Lower lobe of right lung (tissue), 2 donors: ENCODE results near the gene MED23. TPM values are rescaled to one million over a fixed set of nuclear protein-coding genes. Genes with fewer than 3 reads are reported as not detected.

ENCODE experiments used
- ATAC-seq, 2 donors: fragments of 200-7000 bp; cut with Tn5 transposase; one replicate each; pipeline ENCODE4 v1.9.1; 2020 to 2022; ENCODE audit warnings: mild to moderate bottlenecking in 2 of 2, moderate library complexity in 2 of 2
- DNase-seq: peaks from one replicate; pipeline ENCODE4 v3.0.0-alpha.2; 2020
- H3K27ac ChIP-seq: fragments of 200-600 bp; one replicate; pipeline ENCODE4 v1.8.0; 2022
- H3K27me3 ChIP-seq: fragments of 200-600 bp; one replicate; pipeline ENCODE4 v1.8.0; 2022; ENCODE audit warnings: low read depth
- H3K36me3 ChIP-seq: fragments of 200-600 bp; one replicate; pipeline ENCODE4 v1.8.0; 2022; ENCODE audit warnings: mild to moderate bottlenecking
- H3K4me1 ChIP-seq: fragments of 200-600 bp; one replicate; pipeline ENCODE4 v1.8.0; 2022
- H3K4me3 ChIP-seq: fragments of 200-600 bp; one replicate; pipeline ENCODE4 v1.8.0; 2022; ENCODE audit warnings: mild to moderate bottlenecking
- H3K9me3 ChIP-seq: fragments of 200-600 bp; one replicate; pipeline ENCODE4 v1.8.0; 2022
- CTCF ChIP-seq: fragments of 200-600 bp; IDR thresholded peaks from one replicate; pipeline ENCODE4 v1.8.0; 2022; ENCODE audit warnings: antibody characterized with exemption, mild to moderate bottlenecking
- intact Hi-C: fragments of 100-400 bp; cut with DNase I; formaldehyde crosslinking; loops from one replicate; pipeline ENCODE4 v1.11.0; 2022
- long read RNA-seq: library from polyadenylated mRNA; unstranded; transcript quantifications from one replicate; pipeline ENCODE4 v2.0.0, GENCODE V29; 2021
- total RNA-seq: library from RNA; stranded (reverse); fragmentation: NEBNext Ultra II Directional; extraction: Animal tissue kit (Norgen Biotek cat#: 25700); gene quantifications from one replicate; pipeline ENCODE4 v1.2.1, GENCODE V29; 2021
- donor health status: DM: no; HTN: yes; CAD: no; lungs with severe emphysema.

The MED23 gene
- 28.9 TPM for total RNA-seq
- long read RNA-seq, full-length matches to known transcripts = 5 of 12 reads
- long read RNA-seq, partial matches to known transcripts = 5 of 12 reads
- long read RNA-seq, other reads (novel, unspliced or antisense) = 2 of 12 reads

- no peaks in the 10 kb centered on the region for H3K27me3 ChIP-seq
These were observed at the start of gene MED23 for GRCh38 chr6:131627724-131628682. MED23 (minus strand) TSS chr6:131628242; CDS start chr6:131628049, 193 bp downstream.

GRCh38 chr6:131673184-131673583 is 45.1 kb upstream of the MED23 start:
- intact Hi-C loops = no loop called here
- no peaks in the 10 kb centered on the region for H3K27me3 ChIP-seq
- no peaks in the 10 kb centered on the region for H3K36me3 ChIP-seq
- H3K9me3 ChIP-seq = no peaks in the 10 kb centered on the region
- H3K4me1 ChIP-seq = no peaks in the 10 kb centered on the region
- DNase-seq = no peak
- H3K4me3 ChIP-seq = no peak overlapping the region
- no peak for ATAC-seq
- no peak for TF ChIP-seq CTCF
- H3K27ac ChIP-seq = no peak overlapping the region

More at GRCh38 chr6:131627724-131628682, at the start of gene MED23:
- H3K9me3 ChIP-seq = no peaks in the 10 kb centered on the region
- peak; percentile 98 for TF ChIP-seq CTCF
- ATAC-seq = peak; percentile 99 to 100
- peaks cover 23% of the 10 kb centered on the region for H3K4me1 ChIP-seq
- intact Hi-C loops = no loop called here
- peak within 1 kb of the TSS; percentile 72 for H3K27ac ChIP-seq
- peaks cover 32% of the 10 kb centered on the region for H3K36me3 ChIP-seq
- peak; percentile 96 for DNase-seq
- peak within 1 kb of the TSS; percentile 70 for H3K4me3 ChIP-seq

GRCh38 chr6:131669891-131670290 is 41.8 kb upstream of the MED23 start:
- Histone ChIP-seq H3K9me3 (no peaks in the 10 kb centered on the region), H3K36me3 (no peaks in the 10 kb centered on the region), H3K27ac (no peak overlapping the region), H3K4me1 (no peaks in the 10 kb centered on the region), H3K4me3 (no peak overlapping the region), H3K27me3 (no peaks in the 10 kb centered on the region)
- no peak for ATAC-seq
- TF ChIP-seq CTCF = no peak
- DNase-seq = no peak
- intact Hi-C loops = no loop called here

GRCh38 chr6:131663578-131664165 is 35.6 kb upstream of the MED23 start:
- no peak for TF ChIP-seq CTCF
- Histone ChIP-seq H3K4me3 (no peak overlapping the region), H3K27me3 (no peaks in the 10 kb centered on the region), H3K27ac (no peak overlapping the region), H3K4me1 (no peaks in the 10 kb centered on the region), H3K9me3 (no peaks in the 10 kb centered on the region), H3K36me3 (no peaks in the 10 kb centered on the region)
- intact Hi-C loops = no loop called here
- ATAC-seq = no peak
- DNase-seq = no peak

GRCh38 chr6:131660195-131660594 is 32.2 kb upstream of the MED23 start:
- intact Hi-C loops = no loop called here
- no peak for ATAC-seq

More at GRCh38 chr6:131660195-131660594, 32.2 kb upstream of the MED23 start:
- TF ChIP-seq CTCF = no peak
- no peak overlapping the region for H3K4me3 ChIP-seq
- no peak overlapping the region for H3K27ac ChIP-seq
- H3K27me3 ChIP-seq = no peaks in the 10 kb centered on the region
- no peaks in the 10 kb centered on the region for H3K4me1 ChIP-seq
- no peaks in the 10 kb centered on the region for H3K9me3 ChIP-seq
- no peak for DNase-seq
- H3K36me3 ChIP-seq = no peaks in the 10 kb centered on the region
